Measurements from ENCODE around the gene LFNG. TPM values are rescaled to one million over a fixed set of nuclear protein-coding genes. Genes with fewer than 3 reads are reported as not detected.
A peak's percentile ranks its signal among the peaks of the same experiment; 100 is the strongest.

Gene LFNG
- total RNA-seq, 1 donor from 2014 or later, result 36.8 TPM

- no peak for DNase-seq (ENCODE audit: extremely low spot score in 2 of 2)
- Histone ChIP-seq H3K27ac (no peak overlapping the region), H3K27me3 (no peaks in the 10 kb centered on the region), H3K4me3 (no peak overlapping the region), H3K36me3 (no peaks in the 10 kb centered on the region), H3K9me3 (no peaks in the 10 kb centered on the region), H3K4me1 (peaks cover 54% of the 10 kb centered on the region)
- no peak for TF ChIP-seq POLR2AphosphoS5 (IDR thresholded peaks at IDR 0.05; ENCODE audit: insufficient read depth in 1 of 2, low read depth in 1 of 2)
- no peak for TF ChIP-seq POLR2A (IDR thresholded peaks at IDR 0.05)
- TF ChIP-seq CTCF (IDR thresholded peaks at IDR 0.05), result no peak
- intact Hi-C loops (cut with DNase I), result no loop called here
Measured at GRCh38 chr7:2515424-2516193, 4.0 kb upstream of the LFNG start.

- H3K27me3 ChIP-seq, result no peaks in the 10 kb centered on the region
- intact Hi-C loops (cut with DNase I), result no loop called here
- peaks cover 54% of the 10 kb centered on the region for H3K4me1 ChIP-seq
- DNase-seq (ENCODE audit: extremely low spot score in 2 of 2), result no peak
- no peak overlapping the region for H3K4me3 ChIP-seq
- no peaks in the 10 kb centered on the region for H3K9me3 ChIP-seq
- no peak overlapping the region for H3K27ac ChIP-seq
- H3K36me3 ChIP-seq, result no peaks in the 10 kb centered on the region
- no peak for TF ChIP-seq CTCF (IDR thresholded peaks at IDR 0.05)
- TF ChIP-seq POLR2AphosphoS5 (IDR thresholded peaks at IDR 0.05; ENCODE audit: insufficient read depth in 1 of 2, low read depth in 1 of 2), result no peak
- no peak for TF ChIP-seq POLR2A (IDR thresholded peaks at IDR 0.05)
Measured at GRCh38 chr7:2516194-2516555, 3.4 kb upstream of the LFNG start.

GRCh38 chr7:2517026-2517425 lies 2.5 kb upstream of the LFNG start:
- Histone ChIP-seq H3K4me3 (no peak overlapping the region), H3K27ac (peak overlapping the region; percentile 30), H3K27me3 (no peaks in the 10 kb centered on the region), H3K36me3 (no peaks in the 10 kb centered on the region), H3K9me3 (no peaks in the 10 kb centered on the region), H3K4me1 (peaks cover 55% of the 10 kb centered on the region)
- intact Hi-C loops (cut with DNase I), result no loop called here
- no peak for DNase-seq (ENCODE audit: extremely low spot score in 2 of 2)
- TF ChIP-seq POLR2AphosphoS5 (IDR thresholded peaks at IDR 0.05; ENCODE audit: insufficient read depth in 1 of 2, low read depth in 1 of 2) (no peak), CTCF (IDR thresholded peaks at IDR 0.05) (no peak), POLR2A (IDR thresholded peaks at IDR 0.05) (no peak)

GRCh38 chr7:2517678-2518507 lies 1.7 kb upstream of the LFNG start:
- no peak for DNase-seq (ENCODE audit: extremely low spot score in 2 of 2)
- Histone ChIP-seq H3K9me3 (no peaks in the 10 kb centered on the region), H3K36me3 (no peaks in the 10 kb centered on the region), H3K4me1 (peaks cover 55% of the 10 kb centered on the region), H3K27ac (peak overlapping the region; percentile 30), H3K27me3 (no peaks in the 10 kb centered on the region), H3K4me3 (no peak overlapping the region)
- intact Hi-C loops (cut with DNase I), result no loop called here
- no peak for TF ChIP-seq POLR2A (IDR thresholded peaks at IDR 0.05)
- TF ChIP-seq POLR2AphosphoS5 (IDR thresholded peaks at IDR 0.05; ENCODE audit: insufficient read depth in 1 of 2, low read depth in 1 of 2), result no peak
- no peak for TF ChIP-seq CTCF (IDR thresholded peaks at IDR 0.05)

- Histone ChIP-seq H3K27me3 (no peaks in the 10 kb centered on the region), H3K36me3 (no peaks in the 10 kb centered on the region), H3K9me3 (no peaks in the 10 kb centered on the region), H3K27ac (peak overlapping the region; percentile 22), H3K4me3 (peak overlapping the region; percentile 59 to 81), H3K4me1 (peaks cover 62% of the 10 kb centered on the region)
- intact Hi-C loops (cut with DNase I), result no loop called here
- TF ChIP-seq CTCF (IDR thresholded peaks at IDR 0.05) (no peak), POLR2A (IDR thresholded peaks at IDR 0.05) (no peak)
- no peak for DNase-seq (ENCODE audit: extremely low spot score in 2 of 2)
Measured at GRCh38 chr7:2518737-2519118, 846 bp upstream of the LFNG start.

Data from vagina (tissue), 2 donors.